ENCODE data around the gene SWT1.
A peak's percentile ranks its signal among the peaks of the same experiment; 100 is the strongest.

SWT1 gene

GRCh38 chr1:185238447-185238846, 81.5 kb downstream of the SWT1 start:
- TF ChIP-seq ZC3H10 (CRISPR knock-in tag; IDR thresholded peaks at IDR 0.05): no peak
- TF ChIP-seq PPARA (CRISPR knock-in tag; IDR thresholded peaks at IDR 0.05; ENCODE audit: borderline replicate concordance): no peak
- no peak for TF ChIP-seq TOX (CRISPR knock-in tag; IDR thresholded peaks at IDR 0.05; ENCODE audit: borderline replicate concordance)
- no peak for TF ChIP-seq ZNF70 (CRISPR knock-in tag; IDR thresholded peaks at IDR 0.05)
- TF ChIP-seq CSDC2 (CRISPR knock-in tag; IDR thresholded peaks at IDR 0.05): no peak
- peak; percentile 72 for ATAC-seq

GRCh38 chr1:185239861-185240260, 82.9 kb downstream of the SWT1 start:
- ATAC-seq: no peak
- TF ChIP-seq CREB5 (CRISPR knock-in tag; IDR thresholded peaks at IDR 0.05; ENCODE audit: low read depth): no peak
- no peak for TF ChIP-seq ZFP3 (CRISPR knock-in tag; IDR thresholded peaks at IDR 0.05)
- no peak for TF ChIP-seq ISL1 (CRISPR knock-in tag; IDR thresholded peaks at IDR 0.05)

- no peak for TF ChIP-seq GLIS3 (CRISPR knock-in tag; IDR thresholded peaks at IDR 0.05)
- no peak for TF ChIP-seq SNAI2 (CRISPR knock-in tag; IDR thresholded peaks at IDR 0.05)
- no peak for TF ChIP-seq CSRNP3 (CRISPR knock-in tag; IDR thresholded peaks at IDR 0.05)
- no peak for ATAC-seq
These were observed 84.2 kb downstream of the SWT1 start for GRCh38 chr1:185241127-185241526.

GRCh38 chr1:185244015-185244747, 87.2 kb downstream of the SWT1 start:
- ATAC-seq: peak; percentile 86
- no peak for TF ChIP-seq OSR1 (CRISPR knock-in tag; IDR thresholded peaks at IDR 0.05)
- no peak for TF ChIP-seq ARNTL (CRISPR knock-in tag; IDR thresholded peaks at IDR 0.05; ENCODE audit: borderline replicate concordance, low read depth)
- TF ChIP-seq CSDC2 (CRISPR knock-in tag; IDR thresholded peaks at IDR 0.05): no peak
- TF ChIP-seq ISL1 (CRISPR knock-in tag; IDR thresholded peaks at IDR 0.05): no peak
- no peak for TF ChIP-seq TOX (CRISPR knock-in tag; IDR thresholded peaks at IDR 0.05; ENCODE audit: borderline replicate concordance)
- no peak for TF ChIP-seq ESRRG (CRISPR knock-in tag; IDR thresholded peaks at IDR 0.05)
- TF ChIP-seq GLIS3 (CRISPR knock-in tag; IDR thresholded peaks at IDR 0.05): no peak
- TF ChIP-seq BACH2 (CRISPR knock-in tag; IDR thresholded peaks at IDR 0.05; ENCODE audit: borderline replicate concordance): no peak
- no peak for TF ChIP-seq TSHZ2 (CRISPR knock-in tag; IDR thresholded peaks at IDR 0.05)
- no peak for TF ChIP-seq CREB5 (CRISPR knock-in tag; IDR thresholded peaks at IDR 0.05; ENCODE audit: low read depth)
- no peak for TF ChIP-seq ZFP3 (CRISPR knock-in tag; IDR thresholded peaks at IDR 0.05)
- no peak for TF ChIP-seq SNAI2 (CRISPR knock-in tag; IDR thresholded peaks at IDR 0.05)
- TF ChIP-seq ZFP30 (CRISPR knock-in tag; IDR thresholded peaks at IDR 0.05): no peak
- TF ChIP-seq POU6F1 (CRISPR knock-in tag; IDR thresholded peaks at IDR 0.05; ENCODE audit: borderline replicate concordance, low read depth): no peak
- TF ChIP-seq PPARA (CRISPR knock-in tag; IDR thresholded peaks at IDR 0.05; ENCODE audit: borderline replicate concordance): no peak
- no peak for TF ChIP-seq PATZ1 (CRISPR knock-in tag; IDR thresholded peaks at IDR 0.05; ENCODE audit: borderline replicate concordance)
- no peak for TF ChIP-seq RARB (CRISPR knock-in tag; IDR thresholded peaks at IDR 0.05)
- no peak for TF ChIP-seq CSRNP3 (CRISPR knock-in tag; IDR thresholded peaks at IDR 0.05)

All from SK-N-SH treated with all-trans-retinoic acid at 6 μM for 48 hours (cell line).